ENCODE measurements around the gene ZMPSTE24. TPM values are rescaled to one million over a fixed set of nuclear protein-coding genes. Genes with fewer than 3 reads are reported as not detected.

The ZMPSTE24 gene
- total and polyA plus RNA-seq, 7 experiments from 2014 or later: 9.5 to 31.0 (median 14.5) TPM

- no peaks in the 10 kb centered on the region for H3K9me3 Mint-ChIP-seq
- no peaks in the 10 kb centered on the region for H3K27me3 ChIP-seq (ENCODE audit: control insufficient read depth in 2 of 2, insufficient read depth in 2 of 2, low read length in 2 of 2)
- ChIA-PET CTCF (interaction anchor here (0.6 kb wide), 1 partner anchor 162 kb away, joined by 4 read pairs; no protein-coding TSS in a partner anchor), POLR2A (no interaction called here)
- no peaks in the 10 kb centered on the region for H3K27me3 Mint-ChIP-seq
- peaks cover 15 to 53% (median 15%) of the 10 kb centered on the region in 3 experiments for H3K36me3 ChIP-seq (ENCODE audit: control insufficient read depth in 2 of 3, insufficient read depth in 3 of 3, low read length in 3 of 3)
- peaks cover 0 to 17% (median 4%) of the 10 kb centered on the region in 7 donors for H3K4me1 Mint-ChIP-seq
- no peaks in the 10 kb centered on the region for H3K4me1 ChIP-seq (ENCODE audit: control insufficient read depth in 2 of 2, insufficient read depth in 2 of 2, low read length in 2 of 2)
- peaks cover 20 to 51% (median 37%) of the 10 kb centered on the region in 5 donors for H3K36me3 Mint-ChIP-seq
- DNase-seq (no peak), ATAC-seq (no peak)
- no peak overlapping the region for H3K27ac ChIP-seq (ENCODE audit: low read depth, low read length)
- intact Hi-C loops (cut with micrococcal nuclease): no loop called here
- no peak overlapping the region for H3K4me3 Mint-ChIP-seq
- H3K27ac Mint-ChIP-seq: peak overlapping the region in 1 of 9 donors; percentile 38
- no peaks in the 10 kb centered on the region for H3K9me3 ChIP-seq (ENCODE audit: control insufficient read depth in 2 of 3, low read length in 3 of 3)
- no peak overlapping the region for H3K4me3 ChIP-seq (ENCODE audit: low read length)
These were observed 14.7 kb downstream of the ZMPSTE24 start for GRCh38 chr1:40272653-40273213.

- ATAC-seq (no peak), DNase-seq (no peak)
- Mint-ChIP-seq H3K27ac (no peak overlapping the region), H3K4me3 (no peak overlapping the region), H3K27me3 (no peaks in the 10 kb centered on the region), H3K36me3 (peaks cover 20 to 47% (median 37%) of the 10 kb centered on the region in 5 donors), H3K9me3 (no peaks in the 10 kb centered on the region), H3K4me1 (peaks cover 0 to 17% (median 4%) of the 10 kb centered on the region in 7 donors)
- H3K27me3 ChIP-seq (ENCODE audit: control insufficient read depth in 2 of 2, insufficient read depth in 2 of 2, low read length in 2 of 2): no peaks in the 10 kb centered on the region
- intact Hi-C loops (cut with micrococcal nuclease): no loop called here
- ChIA-PET POLR2A (interaction anchor here (0.6 to 1.2 kb wide), 3 partner anchors 16 to 175 kb away, joined by 3 to 5 read pairs (median 3); partner anchors contain the start of gene ZMPSTE24), CTCF (interaction anchor here (0.6 kb wide), 2 partner anchors 161 to 195 kb away, joined by 3 to 4 read pairs; no protein-coding TSS in a partner anchor)
- H3K4me1 ChIP-seq (ENCODE audit: control insufficient read depth in 2 of 2, insufficient read depth in 2 of 2, low read length in 2 of 2): no peaks in the 10 kb centered on the region
- no peaks in the 10 kb centered on the region for H3K9me3 ChIP-seq (ENCODE audit: control insufficient read depth in 2 of 3, low read length in 3 of 3)
- H3K36me3 ChIP-seq (ENCODE audit: control insufficient read depth in 2 of 3, insufficient read depth in 3 of 3, low read length in 3 of 3): peaks cover 10 to 44% (median 13%) of the 10 kb centered on the region in 3 experiments
- H3K4me3 ChIP-seq (ENCODE audit: low read length): no peak overlapping the region
- H3K27ac ChIP-seq (ENCODE audit: low read depth, low read length): no peak overlapping the region
These were observed 15.6 kb downstream of the ZMPSTE24 start for GRCh38 chr1:40273547-40274166.

GRCh38 chr1:40274331-40274730 is 16.3 kb downstream of the ZMPSTE24 start:
- H3K4me3 ChIP-seq (ENCODE audit: low read length): no peak overlapping the region
- DNase-seq: no peak
- CTCF ChIA-PET: no interaction called here
- peak overlapping the region in 3 of 9 donors; percentile 4 to 42 (median 8) for H3K27ac Mint-ChIP-seq
- POLR2A ChIA-PET: interaction anchor here (1.1 to 1.2 kb wide), 2 partner anchors 16 to 42 kb away, joined by 3 to 5 read pairs; partner anchors contain the start of gene ZMPSTE24
- H3K27me3 ChIP-seq (ENCODE audit: control insufficient read depth in 2 of 2, insufficient read depth in 2 of 2, low read length in 2 of 2): no peaks in the 10 kb centered on the region
- H3K27ac ChIP-seq (ENCODE audit: low read depth, low read length): no peak overlapping the region
- no peaks in the 10 kb centered on the region for H3K9me3 ChIP-seq (ENCODE audit: control insufficient read depth in 2 of 3, low read length in 3 of 3)
- ATAC-seq: no peak
- H3K36me3 ChIP-seq (ENCODE audit: control insufficient read depth in 2 of 3, insufficient read depth in 3 of 3, low read length in 3 of 3): peaks cover 10 to 47% (median 13%) of the 10 kb centered on the region in 3 experiments
- H3K36me3 Mint-ChIP-seq: peaks cover 20 to 52% (median 39%) of the 10 kb centered on the region in 5 donors
- H3K4me3 Mint-ChIP-seq: no peak overlapping the region
- intact Hi-C loops (cut with micrococcal nuclease): no loop called here
- no peaks in the 10 kb centered on the region for H3K9me3 Mint-ChIP-seq
- H3K4me1 ChIP-seq (ENCODE audit: control insufficient read depth in 2 of 2, insufficient read depth in 2 of 2, low read length in 2 of 2): no peaks in the 10 kb centered on the region
- H3K4me1 Mint-ChIP-seq: peaks cover 0 to 17% (median 4%) of the 10 kb centered on the region in 7 donors
- no peaks in the 10 kb centered on the region for H3K27me3 Mint-ChIP-seq

GRCh38 chr1:40276122-40276521 is 18.1 kb downstream of the ZMPSTE24 start:
- DNase-seq: no peak
- ChIA-PET POLR2A (no interaction called here), CTCF (no interaction called here)
- Mint-ChIP-seq H3K27ac (peak overlapping the region in 2 of 9 donors; percentile 3 to 18), H3K36me3 (peaks cover 10 to 47% (median 32%) of the 10 kb centered on the region in 5 donors), H3K27me3 (no peaks in the 10 kb centered on the region), H3K9me3 (no peaks in the 10 kb centered on the region), H3K4me1 (peaks cover 0 to 5% (median 2%) of the 10 kb centered on the region in 7 donors), H3K4me3 (no peak overlapping the region)
- Histone ChIP-seq H3K36me3 (ENCODE audit: control insufficient read depth in 2 of 3, insufficient read depth in 3 of 3, low read length in 3 of 3) (peaks cover 3 to 35% (median 8%) of the 10 kb centered on the region in 3 experiments), H3K4me1 (ENCODE audit: control insufficient read depth in 2 of 2, insufficient read depth in 2 of 2, low read length in 2 of 2) (no peaks in the 10 kb centered on the region), H3K27ac (ENCODE audit: low read depth, low read length) (no peak overlapping the region), H3K9me3 (ENCODE audit: control insufficient read depth in 2 of 3, low read length in 3 of 3) (no peaks in the 10 kb centered on the region), H3K27me3 (ENCODE audit: control insufficient read depth in 2 of 2, insufficient read depth in 2 of 2, low read length in 2 of 2) (no peaks in the 10 kb centered on the region), H3K4me3 (ENCODE audit: low read length) (no peak overlapping the region)
- no peak for ATAC-seq
- intact Hi-C loops (cut with micrococcal nuclease): no loop called here

- ATAC-seq: no peak
- Histone ChIP-seq H3K4me1 (ENCODE audit: control insufficient read depth in 2 of 2, insufficient read depth in 2 of 2, low read length in 2 of 2) (no peaks in the 10 kb centered on the region), H3K4me3 (ENCODE audit: low read length) (no peak overlapping the region), H3K36me3 (ENCODE audit: control insufficient read depth in 2 of 3, insufficient read depth in 3 of 3, low read length in 3 of 3) (peaks cover 0 to 32% (median 8%) of the 10 kb centered on the region in 3 experiments), H3K27me3 (ENCODE audit: control insufficient read depth in 2 of 2, insufficient read depth in 2 of 2, low read length in 2 of 2) (no peaks in the 10 kb centered on the region), H3K9me3 (ENCODE audit: control insufficient read depth in 2 of 3, low read length in 3 of 3) (no peaks in the 10 kb centered on the region), H3K27ac (ENCODE audit: low read depth, low read length) (no peak overlapping the region)
- CTCF ChIA-PET: interaction anchor here (0.6 to 1.0 kb wide), 2 partner anchors 123 to 132 kb away, joined by 3 to 4 read pairs; no protein-coding TSS in a partner anchor
- intact Hi-C loops (cut with micrococcal nuclease): no loop called here
- peaks cover 0 to 5% (median 0%) of the 10 kb centered on the region in 7 donors for H3K4me1 Mint-ChIP-seq
- peaks cover 0 to 35% (median 20%) of the 10 kb centered on the region in 5 donors for H3K36me3 Mint-ChIP-seq
- no peak overlapping the region for H3K4me3 Mint-ChIP-seq
- H3K27ac Mint-ChIP-seq: peak overlapping the region in 1 of 9 donors; percentile 24
- H3K27me3 Mint-ChIP-seq: no peaks in the 10 kb centered on the region
- POLR2A ChIA-PET: no interaction called here
- no peaks in the 10 kb centered on the region for H3K9me3 Mint-ChIP-seq
- no peak for DNase-seq
These were observed 23.8 kb downstream of the ZMPSTE24 start for GRCh38 chr1:40281853-40282252.

GRCh38 chr1:40291293-40291692 is 33.3 kb downstream of the ZMPSTE24 start:
- Histone ChIP-seq H3K4me3 (ENCODE audit: low read length) (no peak overlapping the region), H3K9me3 (ENCODE audit: control insufficient read depth in 2 of 3, low read length in 3 of 3) (no peaks in the 10 kb centered on the region), H3K36me3 (ENCODE audit: control insufficient read depth in 2 of 3, insufficient read depth in 3 of 3, low read length in 3 of 3) (peaks cover 5 to 58% (median 18%) of the 10 kb centered on the region in 3 experiments), H3K27me3 (ENCODE audit: control insufficient read depth in 2 of 2, insufficient read depth in 2 of 2, low read length in 2 of 2) (no peaks in the 10 kb centered on the region), H3K27ac (ENCODE audit: low read depth, low read length) (no peak overlapping the region), H3K4me1 (ENCODE audit: control insufficient read depth in 2 of 2, insufficient read depth in 2 of 2, low read length in 2 of 2) (no peaks in the 10 kb centered on the region)
- DNase-seq: no peak
- intact Hi-C loops (cut with micrococcal nuclease): no loop called here
- Mint-ChIP-seq H3K4me3 (no peak overlapping the region), H3K4me1 (peaks cover 0 to 16% (median 0%) of the 10 kb centered on the region in 7 donors), H3K27ac (peak overlapping the region in 4 of 9 donors; percentile 1 to 64 (median 32)), H3K9me3 (no peaks in the 10 kb centered on the region), H3K36me3 (peaks cover 5 to 49% (median 28%) of the 10 kb centered on the region in 5 donors), H3K27me3 (no peaks in the 10 kb centered on the region)
- POLR2A ChIA-PET: no interaction called here
- CTCF ChIA-PET: interaction anchor here (1.0 kb wide), 1 partner anchor 148 kb away, joined by 3 read pairs; no protein-coding TSS in a partner anchor
- no peak for ATAC-seq
